ENCODE results near the gene SRMS.

The SRMS gene

GRCh38 chr20:63539441-63540370 is 7.8 kb downstream of the SRMS start:
- in situ Hi-C loops (cut with MboI; ENCODE audit: low sequenced_read_pairs): no loop called here

- in situ Hi-C loops (cut with MboI; ENCODE audit: low sequenced_read_pairs): no loop called here
Observed at GRCh38 chr20:63539092-63539430, 8.5 kb downstream of the SRMS start.

DNA sequence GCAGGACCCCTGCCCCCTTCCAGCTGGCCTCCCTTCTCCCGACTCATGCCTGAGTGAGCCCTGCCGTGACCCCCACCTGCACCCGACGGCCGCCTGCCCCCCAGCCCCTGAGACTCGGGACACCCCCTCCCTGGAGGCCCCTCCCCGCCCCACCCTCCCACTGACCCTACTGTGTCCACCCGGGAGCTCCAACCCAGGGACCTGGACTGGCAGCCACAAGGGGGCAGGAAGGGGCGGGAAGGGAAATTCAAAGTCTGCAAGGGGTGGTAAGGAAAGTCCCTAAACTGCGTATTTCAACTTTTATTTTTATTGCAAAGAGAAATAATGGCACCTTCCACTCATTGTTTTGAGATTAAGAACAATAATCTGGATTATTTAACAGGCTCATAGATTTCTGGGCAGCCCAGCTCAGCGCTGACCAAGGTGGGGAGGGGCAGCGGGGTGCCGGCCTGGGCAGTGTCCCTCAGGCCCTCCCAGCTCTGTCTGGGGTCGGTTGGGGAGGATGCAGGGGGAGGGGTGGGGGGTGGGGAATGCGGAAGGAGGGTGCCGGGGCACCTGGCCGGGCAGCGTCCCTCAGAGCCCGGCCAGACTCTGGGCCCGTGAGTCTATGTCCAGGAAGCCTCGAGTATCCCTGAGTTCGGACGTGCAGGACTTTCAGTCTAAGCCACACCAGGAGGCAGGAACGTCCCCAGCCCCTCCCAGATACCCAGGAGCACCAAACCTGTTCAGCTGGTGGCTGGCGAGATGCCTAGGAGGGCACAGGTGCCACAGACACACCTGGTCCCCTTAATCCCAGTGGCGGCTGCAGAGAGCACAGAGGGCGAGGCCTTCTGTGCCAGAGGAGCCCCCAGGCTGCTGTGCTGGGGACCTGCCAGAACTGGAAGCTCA is 9.1 kb downstream of the SRMS start:
- in situ Hi-C loops (cut with MboI; ENCODE audit: low sequenced_read_pairs): no loop called here

DNA sequence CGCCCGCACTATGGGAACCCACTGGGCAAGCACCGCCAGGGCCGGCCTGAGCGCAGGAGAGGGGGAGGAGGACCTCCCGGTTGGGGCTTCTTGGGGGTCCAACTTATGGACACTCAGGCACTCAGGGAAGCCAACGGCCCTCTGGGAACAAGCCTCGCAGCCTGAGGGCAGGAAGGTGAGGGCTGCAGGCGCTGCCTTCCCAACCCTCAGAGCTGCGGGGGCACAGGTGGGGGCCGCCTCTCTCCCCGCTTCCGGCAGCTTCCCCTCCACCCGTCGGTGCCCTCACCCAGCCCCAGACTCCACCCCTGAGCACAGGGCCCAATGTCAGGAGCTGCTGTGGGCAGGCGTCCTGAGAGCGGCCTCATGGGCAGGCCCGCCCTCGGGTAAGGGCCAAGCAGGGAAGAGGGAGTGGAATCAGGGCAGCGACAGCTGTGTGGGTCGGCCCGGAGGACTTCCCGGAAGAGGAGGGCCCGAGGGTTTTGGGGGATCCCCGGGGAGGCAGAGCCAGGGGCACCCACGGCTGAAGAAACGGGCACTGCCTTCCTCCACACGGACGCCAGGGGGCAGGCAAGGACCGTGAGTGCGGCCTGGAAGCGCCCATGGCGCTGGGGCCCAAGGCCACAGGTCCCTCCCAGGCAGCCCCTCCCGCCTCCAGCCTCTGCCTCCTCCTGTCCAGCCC is 9.9 kb downstream of the SRMS start:
- in situ Hi-C loops (cut with MboI; ENCODE audit: low sequenced_read_pairs): no loop called here

DNA sequence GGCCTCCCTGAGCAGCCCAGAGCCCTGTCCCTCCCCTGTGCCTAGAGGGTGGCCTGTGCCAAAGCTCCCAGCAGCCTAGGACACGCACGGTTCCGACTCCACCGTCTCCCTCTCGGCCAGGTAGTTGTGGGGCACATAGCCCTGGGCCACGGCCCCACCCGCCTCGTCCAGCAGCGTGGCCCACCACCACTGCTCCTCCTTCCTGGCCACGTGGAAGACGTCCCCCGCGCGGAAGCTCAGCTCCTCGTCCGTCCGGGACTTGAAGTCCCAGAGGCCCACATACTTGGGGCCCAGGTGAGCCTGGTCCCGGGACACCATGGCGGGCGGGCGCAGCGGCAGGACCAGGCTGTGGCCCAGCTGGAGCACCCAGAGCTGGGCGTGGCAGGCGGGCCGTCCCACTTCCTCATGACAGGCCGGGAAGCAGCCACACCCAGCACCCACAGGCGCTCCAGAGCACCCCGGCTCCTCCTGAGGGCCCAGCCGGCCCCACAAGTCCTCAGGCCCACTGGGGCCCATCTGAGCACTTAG is 10.5 kb downstream of the SRMS start, which contains the start of gene PTK6:
Gene PTK6 (minus strand): TSS at position 380 of the 528 bp plus-strand sequence. CDS start 62 bp downstream, at position 318.
- in situ Hi-C loops (cut with MboI; ENCODE audit: low sequenced_read_pairs): no loop called here

DNA sequence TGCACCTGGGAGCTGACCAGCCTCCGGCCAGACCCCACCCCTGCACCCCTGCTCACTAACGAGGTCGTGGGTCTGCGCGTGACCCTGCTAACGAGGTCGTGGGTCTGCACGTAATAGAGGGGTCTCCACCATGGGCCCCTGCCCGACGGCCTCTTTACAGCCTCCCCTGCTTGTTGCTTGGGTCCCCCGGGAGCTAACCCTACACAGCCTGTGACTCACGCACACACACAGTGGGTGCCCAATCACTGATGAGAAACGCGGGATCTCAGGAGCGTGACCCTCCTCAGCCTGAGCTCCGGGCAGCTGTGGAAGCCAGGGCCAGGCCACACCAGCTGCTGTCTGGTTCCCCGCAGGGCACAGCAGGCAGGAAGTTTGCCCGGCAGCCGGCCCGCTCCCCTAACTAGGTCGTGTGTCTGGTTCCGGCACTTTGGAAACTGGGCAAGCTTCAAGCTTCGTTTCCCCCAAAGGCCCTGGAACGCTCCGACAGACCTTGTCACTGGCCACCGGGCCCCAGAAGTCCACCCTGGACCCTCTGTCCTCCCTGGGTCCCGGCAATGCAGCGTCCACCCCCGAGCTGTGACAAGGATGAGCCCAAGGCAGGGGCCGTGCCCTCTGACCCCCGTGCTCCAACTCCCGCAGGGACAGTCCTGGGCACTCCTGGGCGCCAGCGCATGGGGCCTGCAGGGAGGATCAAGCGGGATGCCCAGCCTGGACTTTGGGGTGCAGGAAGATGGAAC is 11.1 kb downstream of the SRMS start:
- in situ Hi-C loops (cut with MboI; ENCODE audit: low sequenced_read_pairs): no loop called here

- in situ Hi-C loops (cut with MboI; ENCODE audit: low sequenced_read_pairs): no loop called here
Observed at GRCh38 chr20:63534831-63535651, 12.5 kb downstream of the SRMS start.

DNA sequence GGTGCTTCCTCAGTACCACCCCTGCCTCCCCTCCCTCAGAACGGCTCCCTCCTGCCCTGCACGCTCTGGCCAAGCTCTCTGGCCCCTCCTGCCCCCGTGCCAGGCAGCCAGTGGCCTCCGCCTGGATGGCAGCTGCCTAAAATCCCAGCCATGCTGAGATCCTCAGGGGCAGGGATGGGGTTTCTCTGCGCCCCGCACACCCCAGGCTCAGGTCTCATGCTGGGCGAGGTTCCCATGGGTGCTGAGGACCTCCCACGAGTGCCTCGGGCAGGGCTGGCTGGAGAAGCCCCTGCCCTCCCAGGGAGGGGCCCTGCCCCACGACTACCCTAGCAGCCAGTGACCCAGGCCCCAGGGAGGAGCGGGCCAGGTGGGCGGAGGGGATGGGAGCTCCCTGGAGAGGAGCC is 13.1 kb downstream of the SRMS start:
- in situ Hi-C loops (cut with MboI; ENCODE audit: low sequenced_read_pairs): no loop called here

- in situ Hi-C loops (cut with MboI; ENCODE audit: low sequenced_read_pairs): no loop called here
Observed at GRCh38 chr20:63533871-63534393, 13.6 kb downstream of the SRMS start.

DNA sequence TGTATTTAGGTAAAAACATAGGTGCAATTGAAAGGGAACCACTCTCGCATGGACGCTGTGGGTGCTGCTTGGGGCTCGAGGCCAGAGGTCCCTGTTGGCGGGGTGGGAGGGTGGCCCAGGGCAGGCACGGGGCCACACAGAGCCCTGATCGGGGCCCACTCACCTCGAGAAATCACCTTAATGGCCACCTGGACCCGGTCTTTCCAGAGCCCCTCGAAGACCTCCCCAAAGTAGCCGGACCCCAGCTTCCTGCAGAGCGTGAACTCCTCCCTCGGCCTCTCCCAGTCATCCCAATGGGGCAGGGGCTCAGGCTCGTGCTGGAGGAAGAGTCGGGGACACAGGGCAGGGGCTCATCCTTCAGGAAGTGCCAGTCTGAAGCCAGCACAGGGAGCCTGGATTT is 14.2 kb downstream of the SRMS start:
- in situ Hi-C loops (cut with MboI; ENCODE audit: low sequenced_read_pairs): no loop called here

DNA sequence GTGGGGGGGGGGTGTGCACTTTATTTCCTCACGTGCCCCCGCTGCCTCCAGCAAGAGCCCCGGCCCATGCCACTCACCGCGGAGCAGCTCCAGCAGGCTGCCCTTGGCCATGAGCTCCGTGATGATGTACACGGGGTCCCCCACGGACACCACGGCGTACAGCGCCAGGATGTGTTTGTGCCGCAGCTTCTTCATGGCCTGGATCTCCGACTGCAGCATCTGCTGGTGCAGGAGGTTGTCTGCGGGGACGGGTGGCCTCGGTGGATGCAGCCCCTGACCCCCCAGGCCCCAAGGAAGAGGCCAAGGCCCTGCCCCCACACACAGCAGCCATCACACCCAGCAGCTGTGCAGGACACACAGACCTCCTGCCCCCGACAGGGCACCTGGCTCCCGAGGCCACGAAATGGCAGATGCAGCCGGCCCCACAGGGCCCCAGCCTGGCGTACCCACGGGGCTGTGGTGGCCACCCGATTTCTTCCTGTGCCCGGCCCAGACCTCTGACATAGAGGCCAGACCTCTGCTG is 15.0 kb downstream of the SRMS start:
- in situ Hi-C loops (cut with MboI; ENCODE audit: low sequenced_read_pairs): no loop called here

DNA sequence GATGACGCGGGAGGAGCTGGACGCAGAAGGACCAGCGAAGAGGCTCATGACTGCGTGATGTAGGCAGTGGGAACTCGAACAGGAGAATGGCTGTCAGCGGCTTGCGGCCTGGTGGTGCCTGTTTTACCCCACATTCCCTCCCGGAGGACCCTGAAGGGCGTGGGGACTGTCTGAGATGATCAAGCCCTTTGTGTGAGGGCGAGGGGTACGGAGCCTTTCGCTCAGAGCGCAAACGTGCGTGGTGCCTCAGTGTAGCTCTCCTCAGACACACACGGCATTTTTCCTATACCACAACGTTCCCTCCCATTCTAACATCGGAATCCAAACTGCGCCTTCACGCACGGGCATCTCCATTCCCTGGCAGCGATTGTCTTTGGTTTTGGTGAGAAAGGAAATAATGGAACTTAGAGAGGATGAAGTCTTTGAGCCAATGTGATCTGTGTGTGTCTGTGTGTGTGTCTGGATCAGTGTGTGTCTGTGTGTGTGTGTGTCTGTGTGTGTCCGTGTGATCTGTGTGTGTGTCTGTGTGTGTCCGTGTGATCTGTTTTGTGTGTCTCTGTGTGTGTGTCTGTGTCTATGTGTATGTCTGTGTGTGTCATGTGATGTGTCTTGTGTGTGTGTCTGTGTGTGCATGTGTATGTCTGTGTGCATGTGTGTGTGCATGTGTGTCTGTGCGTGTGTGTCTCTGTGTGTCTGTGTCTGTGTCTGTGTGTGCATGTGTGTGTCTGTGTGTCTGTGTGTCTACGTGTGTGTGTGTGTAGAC is 15.7 kb downstream of the SRMS start:
- in situ Hi-C loops (cut with MboI; ENCODE audit: low sequenced_read_pairs): no loop called here

- in situ Hi-C loops (cut with MboI; ENCODE audit: low sequenced_read_pairs): no loop called here
Observed at GRCh38 chr20:63530788-63531160, 16.8 kb downstream of the SRMS start.

DNA sequence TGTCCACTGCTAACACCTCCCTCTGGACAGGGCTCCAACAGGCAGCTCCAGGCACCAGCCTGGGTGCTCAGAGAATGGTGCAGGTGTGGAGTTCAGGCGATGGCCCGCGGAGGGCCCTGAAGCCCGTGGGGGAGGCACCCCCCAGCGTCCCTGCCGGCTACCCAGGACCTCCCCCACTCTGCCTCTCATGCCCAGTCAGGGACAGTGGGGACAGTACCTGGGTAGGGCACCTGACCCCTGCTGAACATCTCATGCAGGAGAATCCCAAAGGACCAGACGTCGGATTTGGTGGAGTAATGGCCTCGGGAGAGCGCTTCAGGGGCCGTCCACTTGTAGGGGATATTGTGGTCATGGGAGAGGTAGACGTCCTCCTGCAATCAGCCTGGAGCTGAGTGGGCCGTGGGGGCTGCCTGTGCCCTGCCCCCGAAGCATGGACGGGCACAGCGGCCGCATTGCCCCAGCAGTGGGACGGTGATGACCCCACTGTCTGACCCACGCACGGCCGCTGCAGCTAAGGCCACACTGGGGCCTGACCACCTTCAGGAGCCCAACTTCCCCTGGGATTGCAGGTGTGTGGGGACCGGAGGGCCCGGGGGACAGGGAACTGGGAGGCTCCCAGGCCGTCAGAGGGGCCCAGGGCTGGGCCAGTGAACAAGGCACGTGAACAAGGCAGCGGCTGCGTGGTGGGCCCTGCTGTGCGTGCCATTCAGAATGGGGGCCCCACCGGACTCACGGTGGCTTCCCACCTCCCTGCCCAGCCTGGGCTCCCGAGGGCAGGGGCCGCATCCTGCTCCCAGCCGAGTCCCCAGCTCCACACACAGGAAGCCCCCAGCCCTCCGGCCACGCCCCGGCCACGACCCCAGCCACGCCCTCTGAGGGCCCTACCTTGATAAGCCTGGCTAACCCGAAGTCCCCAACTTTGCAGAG is 17.4 kb downstream of the SRMS start:
- in situ Hi-C loops (cut with MboI; ENCODE audit: low sequenced_read_pairs): no loop called here

- in situ Hi-C loops (cut with MboI; ENCODE audit: low sequenced_read_pairs): no loop called here
Observed at GRCh38 chr20:63529180-63529860, 18.2 kb downstream of the SRMS start.

DNA sequence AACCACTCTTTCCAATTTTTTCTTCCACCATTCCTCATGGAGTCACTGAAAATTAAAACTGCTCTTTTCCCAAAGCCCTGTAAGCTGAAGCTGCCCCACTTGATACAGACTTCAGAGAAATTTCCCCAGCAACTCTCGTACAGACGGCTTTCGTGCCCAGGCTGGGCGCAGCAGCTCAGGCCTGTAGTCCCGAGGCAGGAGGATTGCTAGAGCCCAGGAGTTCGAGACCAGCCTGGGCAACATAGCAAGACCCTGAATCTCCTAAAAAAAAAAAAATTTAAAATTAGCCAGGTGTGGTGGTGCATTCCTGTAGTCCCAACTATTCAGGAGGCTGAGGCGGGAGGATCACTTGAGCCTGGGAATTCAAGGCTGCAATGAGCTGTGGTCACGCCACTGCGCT is 20.4 kb downstream of the SRMS start:
- in situ Hi-C loops (cut with MboI; ENCODE audit: low sequenced_read_pairs): no loop called here

DNA sequence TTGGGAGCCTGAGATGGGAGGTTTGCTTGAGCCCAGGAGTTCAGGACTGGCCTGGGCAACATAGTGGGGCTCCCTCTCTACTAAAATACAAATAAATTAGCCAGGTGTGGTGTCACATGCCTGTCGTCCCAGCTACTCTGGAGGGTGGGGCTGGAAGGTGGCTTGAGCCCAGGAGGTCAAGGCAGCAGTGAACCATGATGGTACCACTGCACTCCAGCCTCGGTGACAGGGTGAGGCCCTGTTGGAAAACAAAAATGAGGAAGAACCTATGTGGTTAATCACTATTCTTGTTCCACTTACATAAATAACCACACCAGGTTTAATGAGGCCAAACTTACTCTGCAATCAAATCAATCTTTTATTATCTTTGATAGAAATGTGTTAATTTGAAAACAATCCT is 21.6 kb downstream of the SRMS start:
- in situ Hi-C loops (cut with MboI; ENCODE audit: low sequenced_read_pairs): no loop called here
